ENCODE data around the gene PNPLA1.

Gene PNPLA1

GRCh38 chr6:36227379-36228228 lies 42.3 kb upstream of the PNPLA1 start:
- Histone ChIP-seq H3K9me2 (replicated peaks; ENCODE audit: insufficient read depth, low read length) (no peaks in the 10 kb centered on the region), H3K27me3 (ENCODE audit: low read length) (no peaks in the 10 kb centered on the region), H3K27ac (ENCODE audit: low read depth, low read length) (no peak overlapping the region), H4K20me1 (ENCODE audit: low read depth, low read length) (no peaks in the 10 kb centered on the region), H3F3A (ENCODE audit: insufficient read depth) (no peaks in the 10 kb centered on the region), H3K9me3 (ENCODE audit: insufficient read depth, low read length) (no peaks in the 10 kb centered on the region), H3K9ac (ENCODE audit: low read length) (no peak overlapping the region), H2AFZ (ENCODE audit: low read depth, low read length, severe bottlenecking) (no peak overlapping the region), H3K79me2 (ENCODE audit: insufficient read depth, low read length) (no peaks in the 10 kb centered on the region), H3K4me3 (ENCODE audit: insufficient read depth, low read length, poor library complexity, severe bottlenecking) (no peak overlapping the region), H3K36me3 (ENCODE audit: low read length) (peaks cover 18% of the 10 kb centered on the region), H3K4me2 (ENCODE audit: low read depth, low read length, poor library complexity, severe bottlenecking) (no peak overlapping the region)
- TF ChIP-seq, protein P1, sequence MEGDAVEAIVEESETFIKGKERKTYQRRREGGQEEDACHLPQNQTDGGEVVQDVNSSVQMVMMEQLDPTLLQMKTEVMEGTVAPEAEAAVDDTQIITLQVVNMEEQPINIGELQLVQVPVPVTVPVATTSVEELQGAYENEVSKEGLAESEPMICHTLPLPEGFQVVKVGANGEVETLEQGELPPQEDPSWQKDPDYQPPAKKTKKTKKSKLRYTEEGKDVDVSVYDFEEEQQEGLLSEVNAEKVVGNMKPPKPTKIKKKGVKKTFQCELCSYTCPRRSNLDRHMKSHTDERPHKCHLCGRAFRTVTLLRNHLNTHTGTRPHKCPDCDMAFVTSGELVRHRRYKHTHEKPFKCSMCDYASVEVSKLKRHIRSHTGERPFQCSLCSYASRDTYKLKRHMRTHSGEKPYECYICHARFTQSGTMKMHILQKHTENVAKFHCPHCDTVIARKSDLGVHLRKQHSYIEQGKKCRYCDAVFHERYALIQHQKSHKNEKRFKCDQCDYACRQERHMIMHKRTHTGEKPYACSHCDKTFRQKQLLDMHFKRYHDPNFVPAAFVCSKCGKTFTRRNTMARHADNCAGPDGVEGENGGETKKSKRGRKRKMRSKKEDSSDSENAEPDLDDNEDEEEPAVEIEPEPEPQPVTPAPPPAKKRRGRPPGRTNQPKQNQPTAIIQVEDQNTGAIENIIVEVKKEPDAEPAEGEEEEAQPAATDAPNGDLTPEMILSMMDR (IDR thresholded peaks at IDR 0.05; ENCODE audit: insufficient read depth, low read length, poor library complexity, severe bottlenecking) = no peak
- TF ChIP-seq EZH2phosphoT487 (conservative IDR thresholded peaks at IDR 0.05; ENCODE audit: low read length) = no peak

- no peaks in the 10 kb centered on the region for H4K20me1 ChIP-seq (ENCODE audit: low read depth, low read length)
- peaks cover 9% of the 10 kb centered on the region for H3K36me3 ChIP-seq (ENCODE audit: low read length)
- no peak overlapping the region for H2AFZ ChIP-seq (ENCODE audit: low read depth, low read length, severe bottlenecking)
- H3K79me2 ChIP-seq (ENCODE audit: insufficient read depth, low read length) = no peaks in the 10 kb centered on the region
- H3K4me2 ChIP-seq (ENCODE audit: low read depth, low read length, poor library complexity, severe bottlenecking) = no peak overlapping the region
- H3F3A ChIP-seq (ENCODE audit: insufficient read depth) = no peaks in the 10 kb centered on the region
- no peaks in the 10 kb centered on the region for H3K9me2 ChIP-seq (replicated peaks; ENCODE audit: insufficient read depth, low read length)
- TF ChIP-seq, protein P1 (IDR thresholded peaks at IDR 0.05; ENCODE audit: insufficient read depth, low read length, poor library complexity, severe bottlenecking) = no peak
- no peak for TF ChIP-seq EZH2phosphoT487 (conservative IDR thresholded peaks at IDR 0.05; ENCODE audit: low read length)
- H3K27ac ChIP-seq (ENCODE audit: low read depth, low read length) = no peak overlapping the region
- H3K4me3 ChIP-seq (ENCODE audit: insufficient read depth, low read length, poor library complexity, severe bottlenecking) = no peak overlapping the region
- no peak overlapping the region for H3K9ac ChIP-seq (ENCODE audit: low read length)
- no peaks in the 10 kb centered on the region for H3K27me3 ChIP-seq (ENCODE audit: low read length)
- no peaks in the 10 kb centered on the region for H3K9me3 ChIP-seq (ENCODE audit: insufficient read depth, low read length)
Measured at GRCh38 chr6:36229223-36229622, 40.6 kb upstream of the PNPLA1 start.

DNA sequence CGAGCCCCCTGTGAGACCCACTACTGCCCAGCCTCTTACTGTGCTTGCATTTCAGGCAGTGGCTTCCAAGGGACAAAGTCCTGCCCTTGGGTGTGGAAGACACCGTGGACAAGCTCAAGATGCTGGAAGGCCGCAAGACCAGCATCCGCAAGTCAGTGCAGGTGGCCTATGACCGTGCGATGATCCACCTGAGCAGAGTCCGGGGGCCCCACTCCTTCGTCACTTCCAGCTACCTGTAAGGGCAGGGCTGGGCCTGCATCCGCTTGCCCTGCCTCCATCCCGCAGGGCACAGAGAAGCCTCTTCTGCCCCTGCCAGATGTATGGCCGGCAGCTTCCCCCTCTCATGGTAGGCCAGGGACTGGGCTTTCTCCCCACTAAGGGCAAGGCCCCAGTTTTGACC lies 39.5 kb upstream of the PNPLA1 start:
- Histone ChIP-seq H3K27me3 (ENCODE audit: low read length) (no peaks in the 10 kb centered on the region), H3K4me2 (ENCODE audit: low read depth, low read length, poor library complexity, severe bottlenecking) (no peak overlapping the region), H3K79me2 (ENCODE audit: insufficient read depth, low read length) (no peaks in the 10 kb centered on the region), H3K9me2 (replicated peaks; ENCODE audit: insufficient read depth, low read length) (no peaks in the 10 kb centered on the region), H3K4me3 (ENCODE audit: insufficient read depth, low read length, poor library complexity, severe bottlenecking) (no peak overlapping the region), H3K27ac (ENCODE audit: low read depth, low read length) (no peak overlapping the region), H3K9ac (ENCODE audit: low read length) (no peak overlapping the region), H3K36me3 (ENCODE audit: low read length) (peaks cover 7% of the 10 kb centered on the region), H3K9me3 (ENCODE audit: insufficient read depth, low read length) (no peaks in the 10 kb centered on the region), H4K20me1 (ENCODE audit: low read depth, low read length) (no peaks in the 10 kb centered on the region), H2AFZ (ENCODE audit: low read depth, low read length, severe bottlenecking) (no peak overlapping the region), H3F3A (ENCODE audit: insufficient read depth) (no peaks in the 10 kb centered on the region)
- no peak for TF ChIP-seq EZH2phosphoT487 (conservative IDR thresholded peaks at IDR 0.05; ENCODE audit: low read length)
- TF ChIP-seq, protein P1 (IDR thresholded peaks at IDR 0.05; ENCODE audit: insufficient read depth, low read length, poor library complexity, severe bottlenecking) = no peak
